ENCODE results near the gene GALNT12. TPM values are rescaled to one million over a fixed set of nuclear protein-coding genes. Genes with fewer than 3 reads are reported as not detected.

GALNT12 gene
- total RNA-seq, 4 donors from 2014 or later: 12.4 to 22.4 (median 16.2) TPM

DNA sequence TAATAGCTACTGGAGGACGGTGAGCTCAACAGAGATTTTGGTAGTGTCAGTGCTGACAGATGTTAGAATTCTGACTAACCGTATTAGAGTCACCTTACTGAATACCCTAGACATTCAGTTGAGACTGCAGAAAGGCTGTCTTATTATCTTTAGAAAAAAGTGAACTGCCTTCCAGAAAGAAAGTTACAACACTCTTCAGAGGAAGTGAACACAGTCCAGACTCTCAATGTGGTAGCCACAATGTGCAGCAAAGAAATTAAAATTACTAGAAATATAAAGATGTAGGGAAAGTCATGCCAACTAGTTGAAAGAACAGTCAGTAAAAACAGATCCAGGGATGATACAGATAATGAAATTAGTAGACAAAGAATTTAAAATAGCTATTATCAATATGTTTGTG is 89.2 kb downstream of the GALNT12 start:
- Histone ChIP-seq H3K4me1 (peaks cover 6 to 18% (median 14%) of the 10 kb centered on the region in 4 donors), H3K27me3 (no peaks in the 10 kb centered on the region), H3K4me3 (no peak overlapping the region), H3K27ac (replicated peaks in 1 of 4) (no peak overlapping the region), H3K9me3 (peaks cover 0 to 5% (median 0%) of the 10 kb centered on the region in 4 donors), H3K36me3 (no peaks in the 10 kb centered on the region)
- WGBS: 84% methylated on average over 2 of the region's 2 CpGs
- intact Hi-C loops (cut with DNase I): no loop called here
- no peak for DNase-seq (ENCODE audit: extremely low spot score)
- TF ChIP-seq, protein P1, sequence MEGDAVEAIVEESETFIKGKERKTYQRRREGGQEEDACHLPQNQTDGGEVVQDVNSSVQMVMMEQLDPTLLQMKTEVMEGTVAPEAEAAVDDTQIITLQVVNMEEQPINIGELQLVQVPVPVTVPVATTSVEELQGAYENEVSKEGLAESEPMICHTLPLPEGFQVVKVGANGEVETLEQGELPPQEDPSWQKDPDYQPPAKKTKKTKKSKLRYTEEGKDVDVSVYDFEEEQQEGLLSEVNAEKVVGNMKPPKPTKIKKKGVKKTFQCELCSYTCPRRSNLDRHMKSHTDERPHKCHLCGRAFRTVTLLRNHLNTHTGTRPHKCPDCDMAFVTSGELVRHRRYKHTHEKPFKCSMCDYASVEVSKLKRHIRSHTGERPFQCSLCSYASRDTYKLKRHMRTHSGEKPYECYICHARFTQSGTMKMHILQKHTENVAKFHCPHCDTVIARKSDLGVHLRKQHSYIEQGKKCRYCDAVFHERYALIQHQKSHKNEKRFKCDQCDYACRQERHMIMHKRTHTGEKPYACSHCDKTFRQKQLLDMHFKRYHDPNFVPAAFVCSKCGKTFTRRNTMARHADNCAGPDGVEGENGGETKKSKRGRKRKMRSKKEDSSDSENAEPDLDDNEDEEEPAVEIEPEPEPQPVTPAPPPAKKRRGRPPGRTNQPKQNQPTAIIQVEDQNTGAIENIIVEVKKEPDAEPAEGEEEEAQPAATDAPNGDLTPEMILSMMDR (IDR thresholded peaks at IDR 0.05): no peak
- TF ChIP-seq EP300 (IDR thresholded peaks at IDR 0.05) (no peak), POLR2AphosphoS5 (IDR thresholded peaks at IDR 0.05) (no peak), POLR2A (IDR thresholded peaks at IDR 0.05; ENCODE audit: low read depth) (no peak)

DNA sequence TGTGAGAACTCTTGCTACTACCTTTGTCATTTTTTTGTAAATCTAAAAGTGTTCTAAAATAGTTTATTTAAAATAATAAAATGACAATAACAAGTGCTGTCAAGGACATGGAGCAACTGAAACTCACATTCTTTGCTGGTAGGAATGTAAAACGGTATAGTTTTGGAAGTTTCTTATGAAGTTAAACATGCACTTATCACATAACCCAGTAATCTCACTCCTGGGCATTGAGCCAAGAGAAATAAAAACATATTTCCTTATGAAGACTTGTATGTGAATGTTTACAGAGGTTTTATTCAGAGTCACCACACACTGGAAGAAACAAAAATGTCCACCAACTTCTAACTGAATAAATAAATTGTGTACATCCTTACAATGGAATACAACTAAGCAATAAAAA is 90.3 kb downstream of the GALNT12 start:
- no peak for TF ChIP-seq POLR2A (IDR thresholded peaks at IDR 0.05; ENCODE audit: low read depth)
- no peak for TF ChIP-seq POLR2AphosphoS5 (IDR thresholded peaks at IDR 0.05)
- TF ChIP-seq, protein P1 (IDR thresholded peaks at IDR 0.05): no peak
- no peak for TF ChIP-seq EP300 (IDR thresholded peaks at IDR 0.05)
- Histone ChIP-seq H3K4me1 (peaks cover 6 to 12% (median 9%) of the 10 kb centered on the region in 4 donors), H3K4me3 (no peak overlapping the region), H3K27me3 (no peaks in the 10 kb centered on the region), H3K9me3 (peaks cover 0 to 5% (median 0%) of the 10 kb centered on the region in 4 donors), H3K27ac (replicated peaks in 1 of 4) (no peak overlapping the region), H3K36me3 (no peaks in the 10 kb centered on the region)
- intact Hi-C loops (cut with DNase I): no loop called here
- DNase-seq (ENCODE audit: extremely low spot score): no peak
- WGBS: 72% methylated on average over 1 of the region's 1 CpG

DNA sequence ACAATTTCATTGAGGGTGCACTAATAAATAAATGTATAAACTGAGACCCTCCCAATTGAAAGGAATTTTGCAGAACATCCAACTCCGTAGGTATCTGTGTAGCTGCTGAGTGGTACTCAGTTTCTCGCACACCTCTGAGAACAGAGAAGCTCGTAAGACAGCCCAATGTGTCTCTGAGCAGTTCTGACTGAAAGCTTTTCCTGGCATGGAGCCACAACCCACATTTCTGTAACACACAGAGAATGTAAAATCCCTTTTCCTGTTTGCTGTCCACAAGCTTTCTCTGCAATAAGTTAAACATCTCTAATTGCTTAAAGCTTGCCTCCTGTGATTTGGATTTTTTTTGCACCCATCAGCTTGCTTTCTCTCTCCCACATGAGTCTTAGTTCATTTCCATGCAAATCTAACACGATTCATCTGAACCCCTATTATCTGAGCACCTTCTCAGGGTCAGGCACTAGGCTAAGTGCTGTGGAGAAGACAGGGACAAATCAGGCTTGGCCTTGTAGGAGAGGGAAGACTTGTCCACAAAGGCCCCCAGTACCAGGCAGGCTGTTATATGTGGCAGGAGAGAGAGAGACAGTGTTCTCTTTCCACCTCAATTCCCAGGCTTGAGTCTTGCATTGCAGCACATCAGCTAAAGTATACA is 92.1 kb downstream of the GALNT12 start:
- H3K9me3 ChIP-seq: peaks cover 0 to 5% (median 0%) of the 10 kb centered on the region in 4 donors
- WGBS: 56% methylated on average over 4 of the region's 4 CpGs
- no peak overlapping the region for H3K4me3 ChIP-seq
- TF ChIP-seq EP300 (IDR thresholded peaks at IDR 0.05): no peak
- no peak for TF ChIP-seq POLR2A (IDR thresholded peaks at IDR 0.05; ENCODE audit: low read depth)
- TF ChIP-seq, protein P1 (IDR thresholded peaks at IDR 0.05): no peak
- no peak for TF ChIP-seq POLR2AphosphoS5 (IDR thresholded peaks at IDR 0.05)
- no peak for DNase-seq (ENCODE audit: extremely low spot score)
- H3K36me3 ChIP-seq: no peaks in the 10 kb centered on the region
- intact Hi-C loops (cut with DNase I): no loop called here
- no peaks in the 10 kb centered on the region for H3K27me3 ChIP-seq
- peaks cover 7 to 17% (median 13%) of the 10 kb centered on the region in 4 donors for H3K4me1 ChIP-seq
- H3K27ac ChIP-seq (replicated peaks in 1 of 4): no peak overlapping the region

Other genes with a start within 250 kb of the GALNT12 start
- under 1 TPM in 2 of 4 donors, not detected in 2; 0.17 to 0.26 TPM for gene GABBR2, start 98.7 kb upstream of the GALNT12 start, total RNA-seq
- gene ANKS6, start 11.1 kb upstream of the GALNT12 start, total RNA-seq: 10 to 100 TPM; 15.8 to 31.4 (median 23.6) TPM
- 100 to 1,000 TPM; 134 to 256 (median 145) TPM for gene COL15A1, start 136.2 kb downstream of the GALNT12 start, total RNA-seq